Prostate gland (tissue), 2 donors: ENCODE data around the gene SEMA7A. TPM values are rescaled to one million over a fixed set of nuclear protein-coding genes. Genes with fewer than 3 reads are reported as not detected.

ENCODE experiments used
- DNase-seq: peaks from one replicate; pipeline ENCODE4 v3.0.0-alpha.2; 2019; ENCODE audit warnings: low spot score
- H3K27ac ChIP-seq, 2 donors: fragments of 200-600 bp; sonication (generic); 2 replicates each; pipeline ENCODE4 v1.5.1; 2017 to 2019
- H3K27me3 ChIP-seq: fragments of 200-600 bp; sonication (generic); replicated peaks from 2 replicates; pipeline ENCODE4 v1.5.1; 2019; ENCODE audit not compliant: insufficient read depth
- H3K36me3 ChIP-seq, 2 donors: fragments of 200-600 bp; sonication (generic); 1 replicate in 1 of 2; 2 replicates in 1 of 2; pipeline versions ENCODE4 v1.5.1 to v1.8.1; 2017 to 2019
- H3K4me1 ChIP-seq: fragments of 200-600 bp; sonication (generic); replicated peaks from 2 replicates; pipeline ENCODE4 v1.5.1; 2019
- H3K4me3 ChIP-seq, 2 donors: fragments of 200-600 bp; sonication (generic); 2 replicates each; pipeline ENCODE4 v1.5.1; 2017 to 2019
- H3K9me3 ChIP-seq: fragments of 200-600 bp; sonication (generic); 2 replicates; pipeline ENCODE4 v1.5.1; 2017
- CTCF ChIP-seq, 4 experiments: fragments of 200-600 bp in 2 of 4; fragments of 450-650 bp in 2 of 4; sonication (generic) in 2 of 4; IDR thresholded peaks; 1 replicate in 3 of 4; 2 replicates in 1 of 4; pipeline ENCODE4 v1.5.1; 2016 to 2019; ENCODE audit warnings: antibody characterized with exemption in 4 of 4, mild to moderate bottlenecking in 2 of 4, moderate library complexity in 2 of 4
- POLR2A ChIP-seq: fragments of 450-650 bp; IDR thresholded peaks from one replicate; pipeline ENCODE4 v1.6.1; 2016; ENCODE audit warnings: antibody characterized with exemption, mild to moderate bottlenecking
- POLR2AphosphoS5 ChIP-seq: sonication (generic); formaldehyde crosslinking; IDR thresholded peaks from one replicate; pipeline ENCODE4 v1.6.1; 2017; ENCODE audit warnings: antibody characterized with exemption
- WGBS: methylation state at CpG from one replicate; pipeline ENCODE4 v1.1.5; 2018; 5-methylcytosine and 5-hydroxymethylcytosine counted together
- intact Hi-C: fragments of 100-400 bp; cut with DNase I; formaldehyde crosslinking; loops from one replicate; pipeline ENCODE4 v1.14.2; 2022
- total RNA-seq, 2 donors: library from RNA; depleted of rRNA; stranded (reverse); fragments of >200 nt; gene quantifications; one replicate each; pipeline ENCODE4 v1.1.0, GENCODE V29; 2016

SEMA7A gene
- total RNA-seq, 2 donors from 2014 or later: 1.3 to 171 TPM

GRCh38 chr15:74398183-74398582 is 35.6 kb downstream of the SEMA7A start:
- TF ChIP-seq POLR2AphosphoS5 (no peak), CTCF (IDR thresholded peaks at IDR 0.05) (no peak), POLR2A (no peak)
- intact Hi-C loops: no loop called here
- H3K4me1 ChIP-seq: no peaks in the 10 kb centered on the region

GRCh38 chr15:74397239-74398068 is 36.3 kb downstream of the SEMA7A start:
- intact Hi-C loops: no loop called here

More at GRCh38 chr15:74398183-74398582, 35.6 kb downstream of the SEMA7A start:
- WGBS: 99% methylated on average over 5 of the region's 5 CpGs
- no peak for DNase-seq
- no peaks in the 10 kb centered on the region for H3K9me3 ChIP-seq
- no peaks in the 10 kb centered on the region for H3K36me3 ChIP-seq
- H3K27me3 ChIP-seq: no peaks in the 10 kb centered on the region
- H3K4me3 ChIP-seq: no peak overlapping the region
- no peak overlapping the region for H3K27ac ChIP-seq

GRCh38 chr15:74396445-74397238 is 37.1 kb downstream of the SEMA7A start:
- Histone ChIP-seq H3K9me3 (no peaks in the 10 kb centered on the region), H3K27me3 (no peaks in the 10 kb centered on the region), H3K27ac (no peak overlapping the region), H3K4me1 (no peaks in the 10 kb centered on the region), H3K36me3 (no peaks in the 10 kb centered on the region), H3K4me3 (no peak overlapping the region)
- DNase-seq: no peak
- intact Hi-C loops: no loop called here
- 59% methylated on average over 9 of the region's 9 CpGs for WGBS
- TF ChIP-seq CTCF (IDR thresholded peaks at IDR 0.05) (no peak), POLR2A (no peak), POLR2AphosphoS5 (no peak)

More at GRCh38 chr15:74397239-74398068, 36.3 kb downstream of the SEMA7A start:
- WGBS: 94% methylated on average over 6 of the region's 6 CpGs
- Histone ChIP-seq H3K27ac (no peak overlapping the region), H3K9me3 (no peaks in the 10 kb centered on the region), H3K27me3 (no peaks in the 10 kb centered on the region), H3K4me1 (no peaks in the 10 kb centered on the region), H3K4me3 (no peak overlapping the region), H3K36me3 (no peaks in the 10 kb centered on the region)
- DNase-seq: no peak
- TF ChIP-seq CTCF (IDR thresholded peaks at IDR 0.05): no peak
- TF ChIP-seq POLR2AphosphoS5: no peak
- TF ChIP-seq POLR2A: no peak

- H3K4me3 ChIP-seq: no peak overlapping the region
- intact Hi-C loops: no loop called here
- H3K36me3 ChIP-seq: no peaks in the 10 kb centered on the region
- no peaks in the 10 kb centered on the region for H3K4me1 ChIP-seq
- no peaks in the 10 kb centered on the region for H3K9me3 ChIP-seq
- DNase-seq: no peak
- no peaks in the 10 kb centered on the region for H3K27me3 ChIP-seq
- no peak overlapping the region for H3K27ac ChIP-seq
- 69% methylated on average over 10 of the region's 10 CpGs for WGBS
- TF ChIP-seq POLR2AphosphoS5 (no peak), CTCF (IDR thresholded peaks at IDR 0.05) (no peak), POLR2A (no peak)
Observed at GRCh38 chr15:74396146-74396438, 37.7 kb downstream of the SEMA7A start.
